ENCODE measurements around the gene DNAJC13.
"Not testable (repeated sequence)": the region's sequence is repeated elsewhere in the genome, so short reads cannot be mapped to it uniquely, and the experiment has no call there.

Gene DNAJC13

DNA sequence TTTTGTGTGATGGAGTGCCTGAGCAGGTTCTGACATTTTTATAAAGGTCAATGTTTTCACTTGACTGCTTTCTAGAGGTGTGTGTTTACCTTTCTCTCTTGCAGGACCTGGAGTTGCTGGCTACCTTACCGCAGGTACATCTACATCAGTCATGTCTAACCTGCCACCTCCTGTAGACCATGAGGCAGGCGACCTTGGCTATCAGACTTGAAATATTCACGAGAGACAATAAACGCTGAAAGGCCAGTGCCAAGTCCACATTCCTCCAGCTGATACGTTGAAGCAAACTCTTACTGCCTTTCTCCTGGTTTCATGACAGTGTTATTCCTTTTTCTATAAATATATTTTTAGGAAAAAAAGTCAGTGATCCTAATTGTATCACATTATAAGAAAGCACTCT is 120.8 kb downstream of the DNAJC13 start:
- Mint-ChIP-seq H3K4me3 (no peak overlapping the region), H3K9me3 (no peaks in the 10 kb centered on the region), H3K4me1 (peaks cover 21% of the 10 kb centered on the region), H3K27ac (no peak overlapping the region), H3K27me3 (no peaks in the 10 kb centered on the region), H3K36me3 (peaks cover 68% of the 10 kb centered on the region)
- no peak for ATAC-seq

DNA sequence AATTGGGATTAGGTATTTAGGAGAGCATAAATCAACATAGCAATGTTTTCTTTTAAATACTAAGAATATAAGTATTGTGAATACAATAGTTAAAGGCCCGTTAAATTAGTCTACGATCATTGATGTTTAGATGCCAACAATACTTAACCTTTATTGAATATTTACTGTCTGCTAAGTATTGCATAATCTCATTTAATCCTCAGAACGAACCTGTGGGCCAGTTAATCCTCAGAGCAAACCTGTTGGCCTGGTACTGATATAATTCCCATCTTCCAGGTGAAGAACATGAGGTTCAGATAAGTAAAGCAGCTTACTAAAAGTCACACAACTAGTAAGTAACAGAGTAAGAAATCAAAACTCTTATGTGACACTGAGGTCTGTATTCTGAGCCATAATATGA is 122.4 kb downstream of the DNAJC13 start:
- peaks cover 64% of the 10 kb centered on the region for H3K36me3 Mint-ChIP-seq
- H3K27ac Mint-ChIP-seq: no peak overlapping the region
- H3K4me3 Mint-ChIP-seq: no peak overlapping the region
- ATAC-seq: no peak
- H3K9me3 Mint-ChIP-seq: no peaks in the 10 kb centered on the region
- H3K4me1 Mint-ChIP-seq: peaks cover 36% of the 10 kb centered on the region
- no peaks in the 10 kb centered on the region for H3K27me3 Mint-ChIP-seq

DNA sequence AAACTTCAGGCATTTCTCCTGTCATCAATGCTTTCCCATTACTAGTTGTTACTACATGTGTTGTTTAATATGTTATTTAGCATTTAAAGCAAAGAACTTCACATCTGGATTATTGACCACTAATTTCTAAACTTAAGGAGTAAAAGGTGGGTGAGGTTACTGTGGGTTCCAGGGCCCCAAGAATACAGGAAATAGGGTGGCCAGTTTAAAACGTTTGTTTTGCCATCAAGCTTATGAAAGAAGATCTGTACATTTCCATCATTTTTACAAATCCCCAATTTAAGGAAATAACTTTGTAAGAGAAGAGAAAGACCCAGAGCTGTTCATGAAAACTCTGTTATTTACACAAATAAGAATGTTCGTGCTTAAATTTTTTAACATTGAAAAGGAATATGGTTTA is 125.3 kb downstream of the DNAJC13 start:
- Mint-ChIP-seq H3K36me3 (peaks cover 40% of the 10 kb centered on the region), H3K27me3 (no peaks in the 10 kb centered on the region), H3K4me3 (no peak overlapping the region), H3K9me3 (no peaks in the 10 kb centered on the region), H3K4me1 (peaks cover 29% of the 10 kb centered on the region), H3K27ac (peak overlapping the region; percentile 86)
- ATAC-seq: no peak

DNA sequence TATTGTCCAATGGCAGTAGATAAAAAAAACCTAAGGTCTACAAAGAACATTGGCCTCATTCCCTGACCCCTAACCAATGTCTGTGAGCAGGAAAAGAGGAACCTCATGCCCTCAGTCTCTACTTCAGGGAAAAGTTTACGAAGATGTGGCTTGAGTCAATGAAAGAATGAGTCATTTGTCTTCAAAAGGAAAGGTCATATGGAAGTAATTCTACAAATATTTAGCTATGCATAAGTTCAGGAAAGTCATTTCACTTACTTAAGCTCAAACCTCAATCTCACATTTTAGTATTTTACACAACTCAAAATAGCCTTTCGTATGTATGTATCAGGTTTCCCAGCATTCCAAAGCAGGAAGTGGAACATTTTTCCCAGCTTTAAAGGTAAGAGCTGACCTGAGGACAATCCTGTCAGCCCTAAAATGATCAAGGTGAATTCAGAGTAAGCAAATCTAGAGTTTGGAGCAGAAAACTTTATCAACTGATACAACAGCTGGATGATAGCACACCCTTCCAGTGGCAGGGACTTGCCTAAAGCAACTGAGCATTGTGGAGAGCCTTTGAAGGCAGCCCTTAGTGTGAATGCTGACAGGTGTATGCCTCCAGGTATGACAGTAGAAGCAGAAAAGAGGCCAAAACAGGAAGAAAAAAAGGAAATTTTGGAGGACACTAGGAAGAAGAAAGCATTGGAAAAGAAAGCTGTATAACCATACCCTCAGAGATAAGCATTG is 125.9 kb downstream of the DNAJC13 start:
- Mint-ChIP-seq H3K9me3 (no peaks in the 10 kb centered on the region), H3K4me3 (peak overlapping the region; percentile 19), H3K4me1 (peaks cover 29% of the 10 kb centered on the region), H3K36me3 (peaks cover 35% of the 10 kb centered on the region), H3K27me3 (no peaks in the 10 kb centered on the region), H3K27ac (peak overlapping the region; percentile 86)
- peak; percentile 83 for ATAC-seq

DNA sequence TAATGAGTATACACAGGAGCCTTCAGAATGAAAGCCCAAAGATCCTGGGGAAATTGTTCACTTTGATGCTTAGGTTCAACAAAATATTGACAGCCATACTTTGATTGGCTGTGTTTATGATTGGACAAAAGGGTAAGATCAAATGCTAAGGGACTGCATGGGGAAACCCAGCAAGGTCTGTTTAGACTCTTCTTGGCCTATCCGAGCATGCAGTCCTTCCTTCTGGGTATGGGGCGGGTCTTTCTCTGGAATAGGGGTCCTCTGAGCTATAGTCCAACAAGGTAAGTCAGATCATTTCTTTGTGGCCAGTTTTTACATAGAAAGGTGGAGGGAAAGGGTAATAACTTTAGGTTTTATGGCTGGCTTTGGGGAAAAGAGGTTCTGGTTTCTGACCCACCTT is 126.8 kb downstream of the DNAJC13 start:
- Mint-ChIP-seq H3K27ac (peak overlapping the region; percentile 86), H3K27me3 (no peaks in the 10 kb centered on the region), H3K4me1 (peaks cover 33% of the 10 kb centered on the region), H3K4me3 (no peak overlapping the region), H3K9me3 (no peaks in the 10 kb centered on the region), H3K36me3 (peaks cover 28% of the 10 kb centered on the region)
- peak; percentile 36 for ATAC-seq

DNA sequence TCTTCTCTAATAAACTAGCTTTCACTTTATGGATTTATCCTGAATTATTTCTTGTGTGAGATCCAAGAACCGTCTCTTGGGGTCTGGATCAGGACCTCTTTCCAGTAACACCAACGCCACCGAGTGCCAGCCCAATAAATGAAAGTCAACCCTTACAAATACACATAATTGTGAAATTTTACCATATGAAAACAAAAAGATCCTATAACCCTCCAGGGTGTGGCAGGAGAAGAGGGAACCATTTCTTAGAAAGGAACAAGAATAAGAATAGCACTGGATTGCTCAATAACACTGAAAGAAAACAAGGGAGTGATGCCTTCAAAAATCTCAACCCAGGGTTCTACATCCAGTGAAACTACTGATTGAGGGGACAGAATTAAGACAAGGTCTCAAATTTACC is 128.2 kb downstream of the DNAJC13 start:
- peaks cover 26% of the 10 kb centered on the region for H3K36me3 Mint-ChIP-seq
- H3K4me1 Mint-ChIP-seq: peaks cover 46% of the 10 kb centered on the region
- H3K4me3 Mint-ChIP-seq: no peak overlapping the region
- no peaks in the 10 kb centered on the region for H3K27me3 Mint-ChIP-seq
- peaks cover 3% of the 10 kb centered on the region for H3K9me3 Mint-ChIP-seq
- no peak for ATAC-seq
- H3K27ac Mint-ChIP-seq: peak overlapping the region; percentile 86

DNA sequence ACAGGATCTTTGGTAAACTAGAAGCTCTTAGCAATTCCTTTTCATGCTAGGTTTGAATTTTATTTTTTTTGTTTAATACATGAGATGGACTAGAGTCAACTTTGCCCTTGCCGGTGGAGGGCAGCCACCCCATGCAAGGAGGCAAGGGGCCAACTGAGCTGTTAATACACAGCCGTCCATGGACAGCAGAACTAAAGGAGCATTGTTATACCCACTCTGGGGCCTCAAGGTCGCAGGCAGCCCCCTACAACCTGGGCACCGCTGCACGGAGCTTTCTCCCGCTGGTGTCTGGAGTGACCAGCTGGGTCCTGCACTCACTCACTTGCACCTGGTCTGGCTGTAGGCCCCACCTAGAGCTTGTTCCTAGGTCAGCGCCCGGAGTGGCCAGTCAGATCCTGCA is 131.9 kb downstream of the DNAJC13 start:
- ATAC-seq: no peak
- peaks cover 25% of the 10 kb centered on the region for H3K4me1 Mint-ChIP-seq
- no peak overlapping the region for H3K4me3 Mint-ChIP-seq
- no peaks in the 10 kb centered on the region for H3K27me3 Mint-ChIP-seq
- H3K36me3 Mint-ChIP-seq: peaks cover 6% of the 10 kb centered on the region
- H3K9me3 Mint-ChIP-seq: peaks cover 3% of the 10 kb centered on the region
- H3K27ac Mint-ChIP-seq: peak overlapping the region; percentile 95

DNA sequence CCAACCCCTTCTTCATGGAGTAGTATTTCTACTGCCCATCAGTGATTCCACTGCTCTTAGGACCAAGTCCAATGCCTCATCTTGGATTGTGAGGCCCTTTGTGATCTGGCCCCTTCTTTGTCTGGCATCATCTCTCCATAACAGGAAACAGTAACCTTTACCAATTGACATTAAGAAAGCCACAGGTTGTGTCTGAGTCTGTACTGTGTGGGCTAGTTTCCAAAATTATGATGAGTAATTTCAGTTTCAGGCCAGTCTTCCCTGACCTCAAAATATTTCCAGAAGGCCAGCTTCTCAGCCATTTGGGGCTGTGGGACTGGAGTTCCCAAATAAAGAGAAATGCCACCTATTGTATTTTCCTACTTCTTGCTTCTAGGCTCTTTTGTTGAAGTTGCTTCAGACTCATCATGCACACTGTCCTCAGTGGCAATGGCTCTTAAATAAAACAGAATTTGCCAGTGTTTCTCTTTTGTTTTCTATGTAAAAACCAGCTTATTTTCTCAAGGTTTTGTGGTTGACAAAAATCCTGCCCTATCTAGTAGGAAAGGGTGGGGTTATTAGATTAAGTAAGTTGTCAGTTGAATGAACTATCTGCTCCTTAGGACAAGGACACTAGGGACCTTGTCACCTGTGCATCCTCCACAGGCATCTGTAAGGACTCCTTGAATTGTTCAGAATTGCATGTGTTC is 132.7 kb downstream of the DNAJC13 start:
- ATAC-seq: peak; percentile 89
- Mint-ChIP-seq H3K27me3 (no peaks in the 10 kb centered on the region), H3K27ac (peak overlapping the region; percentile 95), H3K4me3 (peak overlapping the region; percentile 45), H3K4me1 (peaks cover 20% of the 10 kb centered on the region), H3K36me3 (peaks cover 11% of the 10 kb centered on the region), H3K9me3 (peaks cover 3% of the 10 kb centered on the region)

DNA sequence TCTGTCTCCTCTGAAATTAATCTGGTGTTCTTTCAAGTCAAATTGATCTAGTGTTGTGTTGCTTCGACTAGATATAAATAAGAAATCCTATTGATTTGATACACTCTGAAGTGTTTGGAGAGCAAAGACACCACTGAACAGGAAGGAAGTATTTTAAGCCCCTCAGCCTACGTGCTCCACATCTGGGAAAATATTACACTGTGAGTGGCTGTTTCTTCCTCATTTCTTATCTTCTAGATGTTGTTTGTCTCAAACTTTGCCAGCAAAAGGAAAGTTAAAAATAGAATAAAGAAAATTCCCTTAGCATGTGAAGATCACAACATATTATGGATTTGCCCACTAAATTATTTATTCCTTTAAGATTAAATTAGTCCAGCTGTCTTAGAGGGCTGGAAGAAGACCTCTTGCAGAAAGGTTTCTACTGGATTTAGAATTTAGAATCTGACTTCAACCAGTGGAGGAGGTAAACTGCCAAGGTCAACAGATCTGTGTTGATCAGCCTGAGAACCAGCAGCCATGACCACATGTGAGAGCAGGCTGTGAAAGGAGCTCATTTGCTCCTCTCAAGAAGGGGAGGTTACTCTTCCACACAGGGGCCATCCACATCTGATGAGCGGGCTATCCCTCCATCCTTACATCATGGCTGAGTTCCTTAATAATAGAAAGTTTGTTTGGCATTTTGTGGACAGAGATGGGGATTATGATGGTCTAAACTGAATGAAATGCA is 133.4 kb downstream of the DNAJC13 start:
- Mint-ChIP-seq H3K36me3 (peaks cover 11% of the 10 kb centered on the region), H3K4me1 (peaks cover 20% of the 10 kb centered on the region), H3K9me3 (peaks cover 3% of the 10 kb centered on the region), H3K27ac (peak overlapping the region; percentile 95), H3K27me3 (no peaks in the 10 kb centered on the region), H3K4me3 (peak overlapping the region; percentile 26)
- peak; percentile 7 for ATAC-seq

DNA sequence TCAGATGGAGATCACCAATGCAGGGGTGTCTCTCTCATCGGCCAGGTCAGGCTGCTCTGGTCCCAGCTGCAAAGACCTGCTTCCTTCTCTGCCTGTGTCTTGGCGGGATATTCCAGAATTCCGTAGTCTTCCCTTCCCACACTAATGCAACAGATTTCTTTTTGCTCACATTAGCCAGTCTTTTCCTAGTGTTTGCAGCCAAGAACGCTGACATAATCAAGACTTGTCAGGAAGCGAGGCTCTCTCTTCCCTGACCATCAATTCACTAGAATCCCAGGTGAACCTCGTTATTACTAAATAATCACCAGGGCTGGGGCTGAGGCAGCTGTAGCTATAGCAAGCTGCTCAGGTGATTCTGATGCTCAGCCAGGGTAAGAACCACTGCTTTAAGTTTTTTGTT is 136.5 kb downstream of the DNAJC13 start:
- no peak overlapping the region for H3K27ac Mint-ChIP-seq
- no peaks in the 10 kb centered on the region for H3K27me3 Mint-ChIP-seq
- no peak overlapping the region for H3K4me3 Mint-ChIP-seq
- peaks cover 3% of the 10 kb centered on the region for H3K9me3 Mint-ChIP-seq
- H3K36me3 Mint-ChIP-seq: peaks cover 30% of the 10 kb centered on the region
- H3K4me1 Mint-ChIP-seq: peaks cover 19% of the 10 kb centered on the region
- no peak for ATAC-seq

DNA sequence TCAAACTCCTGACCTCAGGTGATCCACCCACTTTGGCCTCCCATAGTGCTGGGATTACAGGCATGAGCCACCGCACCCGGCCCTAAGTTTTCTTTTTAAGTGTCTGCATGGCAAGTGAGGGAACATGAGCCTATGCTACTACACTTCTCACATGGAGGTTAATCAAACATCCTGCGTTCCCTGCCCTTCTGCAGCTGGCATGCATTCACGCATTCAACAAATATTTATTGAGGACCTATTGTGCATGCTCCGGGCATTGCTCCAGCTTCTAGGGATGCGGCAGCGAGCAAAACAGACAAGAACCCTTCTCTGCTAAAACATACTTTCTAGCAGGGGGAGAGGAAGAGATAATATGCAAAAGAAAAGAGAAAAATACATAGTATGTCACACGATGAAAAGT is 137.1 kb downstream of the DNAJC13 start:
- no peak for ATAC-seq
- Mint-ChIP-seq H3K4me3 (no peak overlapping the region), H3K9me3 (peaks cover 3% of the 10 kb centered on the region), H3K27me3 (no peaks in the 10 kb centered on the region), H3K4me1 (peaks cover 13% of the 10 kb centered on the region), H3K36me3 (peaks cover 33% of the 10 kb centered on the region), H3K27ac (no peak overlapping the region)

DNA sequence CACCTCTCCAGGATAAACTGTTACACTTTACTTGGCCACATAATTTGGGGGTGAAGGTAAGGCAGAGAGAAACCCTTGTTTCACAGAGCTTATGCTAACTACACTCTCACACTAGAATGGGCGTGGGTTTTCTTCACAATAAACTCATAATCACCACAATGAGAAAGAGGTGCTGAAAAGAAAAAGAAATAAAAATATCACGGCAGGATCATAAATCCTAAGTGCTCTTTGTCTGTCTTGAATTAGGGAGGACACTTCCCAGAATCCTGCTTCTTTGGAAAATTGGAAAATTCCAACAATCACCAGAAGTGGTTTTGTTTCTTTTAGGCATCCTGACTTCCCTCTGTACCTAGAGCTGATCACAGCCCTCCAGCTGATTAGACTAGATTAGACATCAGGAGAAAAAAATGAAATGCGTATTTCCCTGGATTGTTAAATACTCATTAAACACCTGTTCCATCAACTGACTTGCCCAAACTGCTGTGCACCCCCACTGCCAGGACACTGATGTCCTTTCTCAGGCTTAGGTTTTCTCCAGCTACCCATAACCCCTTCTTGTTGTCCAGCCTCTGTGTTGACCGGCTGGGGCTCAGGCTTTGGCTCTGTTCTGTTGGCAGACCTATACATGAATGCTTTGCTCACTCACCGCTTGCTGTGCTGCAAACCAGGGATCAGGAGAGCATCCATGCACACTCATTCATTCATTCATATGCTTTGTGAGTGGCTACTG is 138.2 kb downstream of the DNAJC13 start:
- H3K27me3 Mint-ChIP-seq: no peaks in the 10 kb centered on the region
- H3K4me1 Mint-ChIP-seq: peaks cover 3% of the 10 kb centered on the region
- no peak for ATAC-seq
- H3K9me3 Mint-ChIP-seq: no peaks in the 10 kb centered on the region
- H3K4me3 Mint-ChIP-seq: no peak overlapping the region
- no peak overlapping the region for H3K27ac Mint-ChIP-seq
- H3K36me3 Mint-ChIP-seq: peaks cover 28% of the 10 kb centered on the region

DNA sequence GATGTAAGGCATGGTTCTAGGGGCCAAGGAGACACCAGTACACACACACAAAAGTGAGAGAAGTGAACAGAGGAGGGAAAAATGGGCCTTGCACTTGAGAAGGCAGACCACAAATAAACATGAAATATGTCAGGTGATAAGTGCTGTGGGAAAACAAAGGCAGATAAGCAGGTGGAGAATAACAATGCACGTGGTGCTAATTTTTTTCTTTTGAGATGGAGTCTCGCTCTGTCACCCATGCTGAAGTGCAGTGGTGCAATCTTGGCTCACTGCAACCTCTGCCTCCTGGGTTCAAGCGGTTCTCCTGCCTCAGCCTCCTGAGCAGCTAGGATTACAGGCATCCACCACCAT is 138.7 kb downstream of the DNAJC13 start:
- H3K36me3 Mint-ChIP-seq: peaks cover 28% of the 10 kb centered on the region
- ATAC-seq, H3K4me1 Mint-ChIP-seq, H3K27me3 Mint-ChIP-seq, H3K9me3 Mint-ChIP-seq, H3K4me3 Mint-ChIP-seq, H3K27ac Mint-ChIP-seq: not testable (repeated sequence)

DNA sequence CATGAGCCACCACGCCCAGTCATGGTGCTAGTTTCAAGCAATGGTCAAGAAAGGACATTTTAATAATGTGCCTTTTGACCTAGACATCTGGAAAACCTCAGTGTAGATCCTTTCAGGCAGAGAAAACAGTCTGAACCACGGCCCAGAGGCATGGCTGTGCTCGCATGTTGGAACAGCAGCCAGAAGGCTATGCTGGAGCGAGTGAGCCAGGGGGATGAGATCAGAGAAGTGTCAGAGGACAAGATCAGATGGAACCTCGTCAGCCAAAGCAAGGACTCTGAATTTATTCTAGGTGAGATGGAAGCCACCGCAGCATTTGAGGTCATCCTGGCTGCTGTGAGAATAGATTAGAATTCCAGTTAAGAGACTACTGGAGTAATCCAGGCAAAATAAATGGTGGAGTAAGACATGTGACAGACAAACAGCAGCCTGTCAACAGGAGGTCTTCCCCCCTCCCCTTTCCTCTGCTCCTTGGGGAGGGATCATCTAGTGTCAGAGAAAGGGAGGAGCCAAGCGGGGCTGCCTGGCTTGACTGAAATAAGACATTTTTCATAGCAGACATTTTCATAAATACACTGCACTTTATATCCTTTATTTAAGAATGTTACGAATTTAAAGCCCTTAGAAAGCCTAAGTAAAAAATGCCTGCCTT is 139.3 kb downstream of the DNAJC13 start:
- Mint-ChIP-seq H3K4me3 (no peak overlapping the region), H3K4me1 (no peaks in the 10 kb centered on the region), H3K27ac (no peak overlapping the region), H3K9me3 (no peaks in the 10 kb centered on the region), H3K36me3 (peaks cover 31% of the 10 kb centered on the region), H3K27me3 (no peaks in the 10 kb centered on the region)
- ATAC-seq: no peak

DNA sequence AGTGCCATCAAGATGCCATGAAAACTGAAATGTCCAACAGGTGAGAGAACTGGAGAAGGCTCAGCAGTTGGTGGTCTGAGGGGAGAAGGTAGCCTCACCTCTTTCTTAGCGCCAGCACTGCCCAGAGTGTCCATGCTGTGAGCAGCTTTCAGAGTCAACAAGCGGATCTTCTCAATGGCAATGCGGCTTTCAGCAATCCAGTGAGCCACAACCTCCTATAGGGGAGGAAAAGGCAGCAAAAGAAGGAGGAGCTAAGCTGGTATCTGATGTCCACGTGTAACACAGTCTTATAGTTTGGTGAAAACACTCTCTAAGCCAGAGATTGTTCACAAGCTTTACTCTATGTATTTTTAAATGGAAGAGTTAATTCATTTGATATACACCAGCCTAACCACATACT is 143.7 kb downstream of the DNAJC13 start:
- no peaks in the 10 kb centered on the region for H3K9me3 Mint-ChIP-seq
- peaks cover 14% of the 10 kb centered on the region for H3K4me1 Mint-ChIP-seq
- no peak for ATAC-seq
- no peak overlapping the region for H3K27ac Mint-ChIP-seq
- H3K27me3 Mint-ChIP-seq: no peaks in the 10 kb centered on the region
- no peak overlapping the region for H3K4me3 Mint-ChIP-seq
- H3K36me3 Mint-ChIP-seq: peaks cover 65% of the 10 kb centered on the region
